CD4-positive, alpha-beta T cell treated with Interleukin-17A for 1 hour (primary cell): ENCODE results near the gene DGKE.

Source experiments
- DNase-seq: peaks from one replicate; pipeline ENCODE4 v3.0.0-alpha.2; 2020

Gene DGKE

GRCh38 chr17:56918916-56919315 lies 85.0 kb downstream of the DGKE start:
- no peak for DNase-seq
